GM18873 (cell line): ENCODE data around the gene MPV17.
"Not testable (repeated sequence)": the region's sequence is repeated elsewhere in the genome, so short reads cannot be mapped to it uniquely, and the experiment has no call there.

Experiments
- ATAC-seq: cut with Tn5 transposase; IDR thresholded peaks from one replicate; pipeline ENCODE4 v1.9.1; 2021; ENCODE audit warnings: mild to moderate bottlenecking, moderate library complexity, moderate number of reproducible peaks; ENCODE audit not compliant: unreplicated experiment, low FRiP score

Gene MPV17

DNA sequence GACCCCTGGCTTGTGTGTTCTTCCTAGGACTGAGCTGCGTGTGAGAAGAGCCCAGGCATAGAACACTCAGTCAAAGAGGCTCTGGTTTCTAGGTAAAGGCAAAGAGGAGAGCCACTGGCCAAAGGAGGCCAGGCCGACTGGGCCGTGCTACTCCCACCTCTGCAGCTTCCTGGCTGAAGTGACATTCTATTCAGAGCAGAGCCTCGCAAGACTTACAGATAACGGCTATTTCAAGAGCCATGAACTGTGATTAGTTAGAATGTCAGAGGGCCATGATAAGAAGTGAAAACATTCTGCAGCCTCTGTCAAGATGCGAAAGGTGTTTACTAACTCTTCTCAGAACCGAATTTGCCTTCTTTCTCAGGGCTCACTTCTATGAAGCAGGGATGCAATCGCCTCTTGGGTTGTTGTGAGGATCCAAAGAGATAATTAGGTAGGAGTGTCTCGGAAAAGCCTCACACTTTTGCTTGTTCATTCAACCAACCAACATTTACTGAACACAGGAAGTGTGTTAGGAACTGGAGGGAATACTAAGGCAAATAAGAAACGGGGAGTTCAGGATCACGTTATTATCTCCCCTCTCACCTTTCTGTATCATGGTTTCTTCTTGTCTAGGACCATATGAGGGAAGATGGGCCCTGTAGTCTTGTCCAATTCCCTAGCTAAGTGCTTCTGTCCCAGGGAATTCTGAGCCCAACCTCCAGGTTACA lies 51.1 kb downstream of the MPV17 start:
- ATAC-seq = no peak

DNA sequence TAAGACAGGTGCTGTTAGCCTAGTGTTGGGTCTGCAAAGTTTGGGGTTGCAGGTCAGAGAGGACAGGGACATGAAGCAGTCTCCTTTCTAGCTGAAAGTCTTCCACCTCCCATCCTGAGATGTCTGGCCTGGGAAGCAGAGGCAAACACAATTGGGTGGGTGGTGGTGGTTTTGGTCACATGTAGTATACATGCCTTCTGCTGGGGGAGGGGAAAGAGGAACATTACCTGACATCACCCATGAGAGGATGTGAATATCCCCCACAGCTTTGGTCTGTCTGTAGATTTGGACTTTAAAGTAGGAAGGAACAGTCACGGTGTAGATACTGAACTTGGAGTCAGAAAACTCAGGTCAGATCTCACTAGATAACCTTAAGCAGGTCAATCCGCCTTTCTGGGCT lies 52.2 kb downstream of the MPV17 start:
- no peak for ATAC-seq

DNA sequence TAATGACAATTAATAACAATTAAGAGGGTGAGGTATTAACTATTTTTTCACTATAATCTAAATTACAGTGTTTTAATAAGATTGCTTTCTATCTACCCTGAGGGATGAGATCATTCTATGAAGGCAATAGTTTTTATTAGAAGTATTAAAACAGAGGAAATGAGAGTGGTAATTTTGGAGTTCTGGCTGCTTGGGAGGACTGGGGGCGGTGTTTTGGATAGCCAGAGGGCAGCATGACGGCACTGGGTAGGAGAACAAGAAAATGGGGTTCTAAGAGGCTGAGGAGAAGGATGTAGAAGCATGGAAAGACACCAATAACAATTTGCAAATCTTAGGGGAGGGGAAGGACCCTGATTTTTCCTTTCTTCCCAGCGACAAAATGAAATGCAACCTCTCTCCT lies 52.8 kb downstream of the MPV17 start:
- ATAC-seq = no peak

DNA sequence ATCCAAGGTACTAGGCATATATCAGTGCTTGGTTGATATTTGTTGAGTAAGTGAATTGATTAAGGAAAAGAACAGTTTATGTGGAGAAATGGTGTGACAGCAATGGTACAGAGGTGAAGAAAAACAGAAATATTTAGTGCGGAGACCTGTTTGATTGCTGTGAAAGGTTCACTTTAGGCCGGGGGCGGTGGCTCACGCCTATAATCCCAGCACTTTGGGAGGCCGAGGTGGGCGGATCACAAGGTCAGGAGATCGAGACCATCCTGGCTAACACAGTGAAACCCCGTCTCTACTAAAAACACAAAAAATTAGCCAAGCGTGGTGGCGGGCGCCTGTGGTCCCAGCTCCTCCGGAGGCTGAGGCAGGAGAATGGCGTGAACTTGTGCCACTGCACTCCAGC lies 54.6 kb downstream of the MPV17 start:
- ATAC-seq = not testable (repeated sequence)

DNA sequence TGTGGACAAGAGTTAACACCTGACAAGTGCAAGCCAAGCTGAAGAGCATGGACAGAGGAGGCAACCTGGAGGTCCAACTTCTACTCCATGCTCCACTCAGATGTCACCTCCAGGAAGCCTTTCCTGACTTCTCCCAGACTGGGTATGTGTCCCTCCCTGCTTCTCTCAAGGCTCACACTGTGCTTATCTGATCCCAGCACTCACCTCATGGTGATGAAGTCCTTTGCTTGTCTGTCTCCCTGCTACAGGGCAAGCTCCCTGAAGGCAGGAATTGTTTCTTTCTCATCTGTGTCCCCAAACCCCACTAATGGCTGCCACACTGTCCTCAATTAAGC lies 57.4 kb downstream of the MPV17 start:
- ATAC-seq = no peak

DNA sequence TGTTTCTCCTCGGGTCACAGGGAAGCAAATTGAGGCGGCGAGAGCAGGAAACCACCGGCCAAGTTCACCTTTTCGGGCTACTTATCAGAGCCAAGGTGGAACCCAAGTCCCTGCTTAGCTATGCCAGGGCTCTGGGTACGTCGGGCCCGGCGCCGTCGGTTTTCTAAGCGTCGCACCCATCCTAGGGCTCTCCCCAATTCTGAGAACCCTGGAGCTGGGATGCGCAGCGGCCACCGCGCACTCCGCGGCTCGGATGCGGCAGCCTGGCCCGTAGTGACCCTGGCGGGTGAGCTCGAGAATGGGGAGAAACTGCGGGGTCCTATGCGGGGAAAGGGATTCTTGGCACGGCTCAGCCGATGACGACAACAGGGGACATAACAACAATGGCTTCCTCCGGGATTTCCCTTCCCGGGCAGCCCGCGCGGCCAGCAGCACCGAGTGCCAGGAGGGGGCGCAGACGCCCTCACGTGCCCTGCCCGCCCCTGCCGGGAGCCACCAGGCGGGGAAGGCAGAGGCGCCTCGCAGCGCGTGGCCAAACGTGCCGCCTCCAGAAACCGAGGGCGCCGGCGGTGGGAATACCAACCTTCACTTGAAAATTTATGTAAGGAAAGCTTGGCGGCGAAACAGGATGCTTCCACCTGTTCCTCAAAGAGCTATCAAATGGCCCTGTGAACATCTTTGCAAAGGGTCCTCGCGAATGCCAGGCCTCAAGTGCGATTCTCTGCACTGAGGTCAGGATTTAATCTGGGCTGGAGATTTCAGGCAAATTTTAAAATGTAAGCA lies 58.0 kb downstream of the MPV17 start:
- ATAC-seq = no peak

DNA sequence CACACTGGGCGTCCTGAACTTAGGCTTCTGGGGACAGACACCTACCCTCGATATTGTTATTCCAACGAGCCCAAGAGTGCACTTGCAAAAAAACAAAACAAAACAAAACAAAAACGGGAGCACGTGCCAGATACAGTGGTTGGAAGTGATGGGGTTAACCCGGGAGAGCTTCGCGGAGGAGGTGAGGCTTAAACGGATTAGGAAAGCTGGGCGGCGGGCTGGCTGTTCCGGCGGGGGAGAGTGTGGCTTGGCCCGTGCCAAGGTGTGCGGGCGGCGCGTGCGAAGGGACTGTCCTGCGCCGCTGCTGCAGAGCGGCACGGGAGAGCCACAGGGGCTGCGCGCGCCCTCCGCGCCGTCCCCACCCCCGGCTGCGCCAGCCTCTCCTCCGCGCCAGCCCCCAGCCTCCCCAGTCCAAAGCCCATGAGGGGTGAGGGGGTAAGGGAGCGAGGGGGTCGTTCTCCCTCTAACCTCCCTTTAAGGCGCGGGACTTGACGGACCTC lies 58.6 kb downstream of the MPV17 start:
- no peak for ATAC-seq

DNA sequence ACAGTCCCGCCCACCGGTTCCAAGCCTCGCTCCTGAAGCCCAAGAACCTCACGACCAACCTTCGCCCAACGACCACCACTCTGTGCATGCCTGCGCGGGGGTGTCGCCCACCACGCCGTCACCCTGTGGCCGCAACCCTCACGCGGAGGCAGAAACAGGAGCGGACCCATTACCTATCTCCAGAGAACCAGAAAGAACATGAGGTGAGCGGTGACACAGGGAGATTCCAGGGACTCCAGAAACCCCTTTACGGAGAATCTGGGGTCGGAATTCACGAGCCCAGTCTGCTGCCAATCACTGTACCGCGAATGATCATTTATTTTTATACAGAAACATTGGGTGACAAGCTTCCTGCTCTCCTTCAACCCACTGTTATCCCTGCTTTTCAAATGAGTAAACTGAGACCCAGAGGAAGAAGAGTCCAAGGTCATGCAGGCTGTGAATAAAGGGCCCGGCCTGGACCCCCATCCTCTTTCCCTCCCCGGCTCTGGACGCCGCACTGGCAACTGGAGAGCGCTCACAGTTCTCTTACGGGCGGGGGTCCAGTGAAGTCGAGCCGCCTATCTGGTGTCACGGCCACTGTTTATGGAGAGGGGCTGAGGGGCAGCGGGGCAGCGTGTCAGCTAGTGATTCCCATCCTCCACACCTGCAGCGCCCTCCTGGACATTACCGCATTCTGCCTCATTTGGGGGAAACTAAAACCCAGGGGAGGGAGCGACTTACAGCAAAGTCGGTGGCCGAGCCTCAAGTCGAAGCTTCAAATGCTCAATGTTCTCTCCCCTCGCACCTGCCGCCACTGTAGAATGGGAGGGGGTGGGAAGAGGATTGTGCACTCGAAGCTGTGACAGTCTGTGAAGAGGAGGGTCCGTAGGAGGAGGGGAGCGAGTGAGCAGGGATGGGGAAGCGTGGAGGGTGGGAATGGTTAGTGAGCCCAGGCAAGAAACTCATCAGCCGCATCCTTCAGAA lies 59.3 kb downstream of the MPV17 start:
- no peak for ATAC-seq

DNA sequence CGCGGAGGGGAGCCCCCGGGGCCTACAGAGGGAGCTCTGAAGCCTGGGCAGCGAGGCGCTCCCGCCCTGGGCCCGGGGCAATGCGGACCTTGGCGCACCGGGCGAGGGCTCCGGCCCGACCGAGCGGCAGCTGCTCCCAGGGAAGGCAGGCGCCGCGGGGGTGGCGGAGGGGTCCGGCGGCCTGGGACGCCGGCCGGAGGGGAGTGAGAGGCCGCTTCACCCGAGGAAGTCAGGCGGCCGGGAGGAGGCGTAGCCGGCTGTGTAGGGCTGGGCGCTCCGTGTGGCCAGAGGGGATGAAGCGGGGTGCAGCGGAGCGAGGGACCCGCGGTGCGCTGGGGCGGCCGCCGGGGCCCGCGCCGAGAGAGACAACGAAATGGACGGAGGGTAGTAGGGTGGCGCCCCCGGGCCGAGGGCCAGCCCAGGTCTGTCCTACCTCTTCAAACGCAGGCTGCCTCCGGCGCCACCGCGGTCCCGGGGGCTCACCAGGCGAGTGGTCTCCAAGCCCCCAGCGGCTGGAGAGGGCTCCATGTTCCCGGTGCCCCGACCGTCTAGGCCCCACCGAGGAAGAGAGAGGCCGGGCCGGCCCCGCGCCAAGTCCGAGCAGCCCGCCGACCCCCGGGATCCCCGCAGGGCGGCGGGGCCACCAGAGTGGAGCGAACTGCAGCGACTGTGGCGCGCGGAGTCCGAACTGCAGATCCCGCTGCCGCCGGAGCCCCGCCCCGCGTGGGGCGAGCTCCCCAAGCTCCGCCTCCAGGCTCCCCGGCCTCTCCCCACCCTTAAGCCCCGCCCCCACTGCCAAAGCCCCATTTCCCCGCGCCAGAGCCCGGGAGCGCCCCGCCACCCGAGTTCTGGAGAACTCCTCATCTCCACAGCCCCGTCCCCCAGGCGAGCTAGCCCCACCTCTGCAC lies 60.3 kb downstream of the MPV17 start, which contains the start of gene SLC30A3:
Gene SLC30A3, minus strand, starts transcription at position 669 of the 908 bp plus-strand sequence. Its CDS starts 141 bp downstream, at position 528.
- ATAC-seq = no peak

DNA sequence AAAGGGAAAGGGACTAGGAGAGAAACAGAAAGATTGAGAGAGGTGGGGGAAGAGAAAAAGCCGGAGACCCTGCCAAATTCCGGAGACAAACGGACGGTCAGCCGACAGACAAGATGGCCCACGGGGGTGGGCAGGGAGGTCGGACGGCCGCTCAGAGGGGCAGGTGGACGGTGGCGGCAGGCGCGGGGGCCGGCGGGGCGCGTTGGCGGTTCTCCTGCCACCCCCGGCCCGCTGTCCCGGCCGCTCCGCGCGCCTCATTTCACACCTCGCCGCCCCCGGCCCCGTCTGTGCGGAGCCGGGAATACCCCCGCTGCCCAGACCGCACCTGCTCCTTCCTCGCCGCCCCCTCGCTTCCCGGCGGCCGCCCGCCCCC lies 61.0 kb downstream of the MPV17 start:
- no peak for ATAC-seq

DNA sequence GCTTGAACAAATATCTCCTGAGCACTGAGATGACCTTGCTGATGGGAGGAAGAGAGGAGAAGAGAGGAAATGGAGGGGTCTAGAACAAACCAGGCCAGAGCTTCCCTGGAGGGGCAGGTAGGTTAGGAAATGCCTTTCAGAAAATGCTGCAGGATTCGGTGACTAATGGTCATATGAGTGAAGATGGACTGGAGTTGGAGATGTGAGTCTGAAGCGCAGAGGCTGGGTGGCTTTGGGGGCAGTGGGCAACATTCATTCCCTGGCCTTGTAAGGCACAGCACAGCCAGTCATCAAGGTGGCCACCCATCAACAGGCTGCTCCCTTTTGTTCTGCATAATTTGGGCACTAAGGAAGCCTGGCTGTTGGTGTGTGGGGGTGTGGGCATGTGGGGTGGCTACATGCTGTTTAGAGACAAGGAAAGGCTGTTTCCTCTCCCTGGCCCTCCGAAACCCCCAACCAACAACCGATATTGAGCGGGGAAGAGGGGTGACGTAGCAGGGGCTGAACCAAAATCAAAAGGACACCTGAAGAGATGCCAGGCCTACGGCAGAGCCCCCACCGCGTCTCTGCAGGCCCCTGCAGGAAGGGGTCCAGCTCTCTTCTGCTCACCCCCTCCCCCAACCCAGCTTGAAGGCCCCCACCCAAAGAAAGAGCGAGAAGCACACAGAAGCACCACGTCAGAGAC lies 61.5 kb downstream of the MPV17 start:
- no peak for ATAC-seq
